CD4-positive, alpha-beta T cell treated with Interleukin-6 for 4 hours (primary cell): Measurements from ENCODE around the gene MRPL40.
A peak's percentile ranks its signal among the peaks of the same experiment; 100 is the strongest.
"Not testable (repeated sequence)": the region's sequence is repeated elsewhere in the genome, so short reads cannot be mapped to it uniquely, and the experiment has no call there.

Experiments
- DNase-seq: peaks from one replicate; pipeline ENCODE4 v3.0.0-alpha.2; 2020; ENCODE audit warnings: mixed read lengths

MRPL40 gene

GRCh38 chr22:19442166-19442565, 9.8 kb downstream of the MRPL40 start:
- DNase-seq = no peak

- no peak for DNase-seq
Measured at GRCh38 chr22:19443544-19444211, 11.3 kb downstream of the MRPL40 start.

- not testable (repeated sequence) for DNase-seq
Measured at GRCh38 chr22:19445279-19445982, 13.1 kb downstream of the MRPL40 start.

GRCh38 chr22:19446603-19447329, 14.4 kb downstream of the MRPL40 start:
- peak; percentile 7 for DNase-seq

GRCh38 chr22:19447330-19448075, 15.2 kb downstream of the MRPL40 start, which contains the start of gene C22orf39:
C22orf39 (minus strand) TSS chr22:19447711; CDS start chr22:19447688, 23 bp downstream.
- peak; percentile 89 for DNase-seq

- peak; percentile 7 for DNase-seq
Measured at GRCh38 chr22:19448076-19448607, 15.8 kb downstream of the MRPL40 start.

- no peak for DNase-seq
Measured at GRCh38 chr22:19448739-19449421, 16.5 kb downstream of the MRPL40 start.

- no peak for DNase-seq
Measured at GRCh38 chr22:19449422-19449767, 17.1 kb downstream of the MRPL40 start.

GRCh38 chr22:19450363-19451175, 18.2 kb downstream of the MRPL40 start:
- no peak for DNase-seq

GRCh38 chr22:19451570-19451969, 19.2 kb downstream of the MRPL40 start:
- no peak for DNase-seq

- no peak for DNase-seq
Measured at GRCh38 chr22:19453718-19454117, 21.4 kb downstream of the MRPL40 start.

- no peak for DNase-seq
Measured at GRCh38 chr22:19454156-19454555, 21.8 kb downstream of the MRPL40 start.

- no peak for DNase-seq
Measured at GRCh38 chr22:19455033-19455432, 22.7 kb downstream of the MRPL40 start.

GRCh38 chr22:19455585-19456370, 23.4 kb downstream of the MRPL40 start:
- no peak for DNase-seq

- no peak for DNase-seq
Measured at GRCh38 chr22:19456541-19456940, 24.2 kb downstream of the MRPL40 start.

- no peak for DNase-seq
Measured at GRCh38 chr22:19457828-19458428, 25.6 kb downstream of the MRPL40 start.

GRCh38 chr22:19460036-19460435, 27.7 kb downstream of the MRPL40 start:
- DNase-seq = no peak

GRCh38 chr22:19461506-19461905, 29.2 kb downstream of the MRPL40 start:
- DNase-seq = no peak

- DNase-seq = no peak
Measured at GRCh38 chr22:19463008-19463407, 30.7 kb downstream of the MRPL40 start.
